ES-I3 (cell line): ENCODE results near the gene WDR74.

Source experiments
- H3K36me3 ChIP-seq: 2 replicates; pipeline ENCODE4 v1.6.1; 2013; ENCODE audit warnings: mild to moderate bottlenecking, low read length, control low read depth, moderate library complexity; ENCODE audit not compliant: insufficient read depth
- H3K4me1 ChIP-seq: 2 replicates; pipeline ENCODE4 v1.6.1; 2013; ENCODE audit warnings: mild to moderate bottlenecking, control low read depth, low read length; ENCODE audit not compliant: insufficient read depth
- H3K9ac ChIP-seq: 2 replicates; pipeline ENCODE4 v1.6.1; 2013; ENCODE audit warnings: low read depth, mild to moderate bottlenecking, low read length, moderate library complexity
- H3K9me3 ChIP-seq: 2 replicates; pipeline ENCODE4 v1.6.1; 2013; ENCODE audit warnings: mild to moderate bottlenecking, low read length, moderate library complexity; ENCODE audit not compliant: control insufficient read depth, insufficient read depth

The WDR74 gene

DNA sequence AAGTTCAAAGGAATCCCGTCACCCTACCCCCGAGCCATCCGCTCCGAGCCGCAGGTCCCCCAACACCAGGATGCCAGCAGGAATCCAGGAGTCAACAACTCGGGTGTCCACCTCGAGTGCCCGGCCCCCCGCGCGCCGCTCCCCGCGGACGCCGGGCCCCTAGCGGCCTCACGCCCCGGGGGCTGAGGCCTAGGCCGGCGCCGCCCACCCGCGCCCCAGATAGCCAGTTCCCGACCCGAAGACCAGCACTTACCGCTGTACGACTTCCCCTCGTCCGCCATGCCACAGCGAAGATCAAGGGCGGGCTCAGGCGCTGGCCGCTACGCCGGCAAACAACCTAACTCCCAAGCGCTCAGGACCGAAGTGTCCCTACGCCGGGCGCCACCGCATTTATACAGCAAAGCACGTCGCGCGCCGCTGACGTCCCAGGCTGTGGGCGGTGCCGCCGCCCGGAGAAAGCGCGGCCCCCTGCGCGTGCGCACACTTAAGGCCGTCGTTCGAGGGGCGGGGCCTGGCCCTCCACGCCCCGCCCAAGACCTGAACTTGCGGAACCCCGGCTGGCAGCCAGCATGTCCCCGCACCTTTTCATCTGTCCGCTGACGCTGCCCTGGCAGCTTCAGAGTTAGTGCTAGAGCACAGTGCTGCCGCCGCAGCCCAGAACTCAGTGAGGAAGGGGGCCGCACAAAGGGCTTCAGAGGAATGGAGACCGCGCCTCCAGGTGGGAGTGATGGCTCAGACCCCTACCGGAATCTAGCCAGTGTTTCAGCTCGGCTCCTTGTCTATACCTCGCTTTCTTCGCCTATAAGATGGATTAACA, 34.1 kb downstream of the WDR74 start, which contains the start of gene NXF1:
Gene NXF1 (minus strand): TSS at position 365 of the 817 bp plus-strand sequence. CDS start 84 bp downstream, at position 281.
- Histone ChIP-seq H3K9ac (peak within 1 kb of the TSS; percentile 90), H3K36me3 (peaks cover 13% of the 10 kb centered on the region), H3K9me3 (no peaks in the 10 kb centered on the region), H3K4me1 (peaks cover 16% of the 10 kb centered on the region; the same call in 1 of the 2 replicates)

- Histone ChIP-seq H3K9me3 (no peaks in the 10 kb centered on the region), H3K4me1 (peaks cover 16% of the 10 kb centered on the region; the same call in 1 of the 2 replicates), H3K9ac (peak overlapping the region; percentile 90), H3K36me3 (peaks cover 13% of the 10 kb centered on the region)
Measured at GRCh38 chr11:62804310-62805075, 34.9 kb downstream of the WDR74 start.

DNA sequence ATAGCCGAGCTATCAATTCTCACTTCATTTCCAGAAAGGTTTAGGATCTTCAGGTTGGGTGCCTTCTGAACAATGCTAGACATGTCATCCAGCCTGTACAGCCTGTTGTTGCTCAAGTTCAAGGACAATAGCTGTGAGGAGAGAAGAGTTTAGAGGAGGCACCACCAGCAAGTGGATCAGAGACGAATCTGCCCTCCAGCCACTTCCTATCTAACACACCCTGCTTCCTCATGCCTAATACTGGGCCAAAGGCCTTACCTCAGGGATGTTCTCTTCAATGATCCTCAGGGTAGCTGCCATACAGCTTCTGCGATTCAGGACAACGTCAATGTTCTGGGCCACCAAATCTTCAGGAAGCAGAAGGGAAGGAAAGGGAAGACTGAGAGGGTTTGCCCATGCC, 38.3 kb downstream of the WDR74 start:
- peaks cover 7% of the 10 kb centered on the region; the same call in 1 of the 2 replicates for H3K4me1 ChIP-seq
- H3K36me3 ChIP-seq = peaks cover 26% of the 10 kb centered on the region
- no peaks in the 10 kb centered on the region for H3K9me3 ChIP-seq
- no peak overlapping the region for H3K9ac ChIP-seq

DNA sequence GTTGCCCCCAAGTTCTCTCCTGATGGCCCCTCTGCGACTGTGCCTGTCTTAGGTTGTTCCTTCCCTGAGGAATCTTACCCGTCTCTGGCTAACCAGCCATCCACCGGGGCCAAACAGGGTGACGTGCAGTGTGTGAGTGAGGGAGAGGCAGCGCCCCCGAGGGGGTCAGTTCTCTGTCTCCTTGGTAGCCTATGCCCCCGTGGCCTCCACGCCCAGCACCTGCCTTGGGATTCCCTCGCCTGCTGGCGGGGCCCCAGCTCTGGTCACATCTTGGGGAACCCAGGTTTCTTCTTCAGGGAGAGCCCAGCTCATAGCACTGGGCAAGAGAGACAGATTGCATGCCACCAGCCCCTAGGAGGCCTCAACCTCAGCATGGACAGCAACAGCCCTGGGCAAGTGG, 39.9 kb downstream of the WDR74 start:
- Histone ChIP-seq H3K36me3 (peaks cover 28% of the 10 kb centered on the region), H3K9ac (no peak overlapping the region), H3K4me1 (peaks cover 7% of the 10 kb centered on the region; the same call in 1 of the 2 replicates), H3K9me3 (no peaks in the 10 kb centered on the region)

DNA sequence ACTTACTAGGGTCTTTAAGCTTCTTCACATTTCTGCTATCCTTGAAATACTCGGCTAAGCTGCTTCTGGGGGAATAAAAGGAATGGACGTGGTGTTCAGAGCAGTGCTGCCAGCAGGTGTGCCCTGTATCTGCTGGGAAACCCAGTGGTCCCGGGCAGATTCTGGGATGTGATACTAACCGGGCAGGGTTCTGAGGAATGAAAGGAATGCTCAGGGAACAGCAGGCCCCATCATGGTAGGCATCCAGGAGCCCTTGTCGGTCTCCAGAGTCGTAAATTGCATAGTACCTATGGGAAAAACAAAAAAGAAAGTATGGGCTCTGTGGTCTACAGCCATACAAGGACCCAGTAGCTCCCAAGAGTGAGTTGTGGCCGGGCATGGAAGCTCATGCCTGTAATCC, 43.1 kb downstream of the WDR74 start:
- no peaks in the 10 kb centered on the region for H3K9me3 ChIP-seq
- H3K4me1 ChIP-seq = peaks cover 5% of the 10 kb centered on the region; the same call in 1 of the 2 replicates
- peaks cover 23% of the 10 kb centered on the region for H3K36me3 ChIP-seq
- no peak overlapping the region for H3K9ac ChIP-seq

- Histone ChIP-seq H3K4me1 (peaks cover 5% of the 10 kb centered on the region; the same call in 1 of the 2 replicates), H3K36me3 (peaks cover 13% of the 10 kb centered on the region), H3K9me3 (no peaks in the 10 kb centered on the region), H3K9ac (no peak overlapping the region)
Measured at GRCh38 chr11:62794201-62794775, 45.1 kb downstream of the WDR74 start.

DNA sequence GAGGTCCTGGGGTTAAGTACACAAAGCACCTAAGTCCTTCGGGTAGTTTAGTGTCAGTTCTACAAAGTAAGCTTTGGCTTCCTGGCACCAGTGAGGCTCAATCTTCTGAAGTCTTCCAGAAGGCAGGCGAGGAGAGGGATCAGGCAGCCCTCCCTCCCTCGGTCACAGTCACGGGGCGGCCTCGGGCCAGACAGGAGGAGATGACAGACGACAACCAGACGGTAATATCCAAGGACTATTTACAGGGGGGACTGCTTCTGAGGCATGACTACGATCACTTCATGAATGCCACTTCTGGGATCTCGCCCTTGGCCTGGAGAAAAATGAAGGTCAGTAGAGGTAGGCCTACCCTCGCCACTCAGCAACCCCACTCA, 47.2 kb downstream of the WDR74 start:
- Histone ChIP-seq H3K9ac (peak overlapping the region; percentile 98), H3K4me1 (peaks cover 5% of the 10 kb centered on the region), H3K36me3 (peaks cover 7% of the 10 kb centered on the region), H3K9me3 (no peaks in the 10 kb centered on the region)

GRCh38 chr11:62791501-62792201, 47.7 kb downstream of the WDR74 start, which contains the start of gene TMEM223:
TSS of gene TMEM223 (minus strand) at chr11:62792006. CDS start at chr11:62791994, 12 bp downstream.
- Histone ChIP-seq H3K9me3 (no peaks in the 10 kb centered on the region), H3K9ac (peak within 1 kb of the TSS; percentile 98), H3K36me3 (peaks cover 3% of the 10 kb centered on the region), H3K4me1 (peaks cover 5% of the 10 kb centered on the region)

DNA sequence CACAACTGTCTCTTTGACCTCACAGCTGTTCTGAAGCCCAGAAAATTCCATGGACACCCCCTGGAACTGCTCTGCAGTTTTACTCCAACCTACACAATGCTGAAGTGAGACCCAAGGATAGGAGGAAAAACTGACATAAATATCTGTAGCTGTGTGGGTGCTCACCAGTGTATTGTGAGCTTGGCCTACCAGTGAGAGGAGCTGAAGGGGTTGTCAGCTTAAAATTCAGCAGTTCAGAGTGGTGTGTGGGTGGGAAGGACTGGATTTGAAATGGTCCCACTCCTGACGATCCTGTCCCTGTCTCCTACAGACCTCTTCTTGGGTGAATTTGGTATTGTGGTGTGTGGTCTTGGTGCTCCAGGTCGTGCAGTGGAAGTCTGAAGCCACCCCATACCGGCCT, 49.8 kb downstream of the WDR74 start:
- H3K9ac ChIP-seq = no peak overlapping the region
- no peaks in the 10 kb centered on the region; the same call in none of the 2 replicates for H3K36me3 ChIP-seq
- no peaks in the 10 kb centered on the region for H3K9me3 ChIP-seq
- H3K4me1 ChIP-seq = peaks cover 5% of the 10 kb centered on the region

GRCh38 chr11:62788991-62789390, 50.4 kb downstream of the WDR74 start:
- Histone ChIP-seq H3K4me1 (peaks cover 5% of the 10 kb centered on the region), H3K36me3 (no peaks in the 10 kb centered on the region; the same call in none of the 2 replicates), H3K9me3 (no peaks in the 10 kb centered on the region), H3K9ac (no peak overlapping the region)

- peak within 1 kb of the TSS; percentile 91 for H3K9ac ChIP-seq
- H3K36me3 ChIP-seq = no peaks in the 10 kb centered on the region; the same call in 1 of the 2 replicates
- H3K4me1 ChIP-seq = peaks cover under 1% of the 10 kb centered on the region
Measured at GRCh38 chr11:62787005-62787759, 52.2 kb downstream of the WDR74 start, which contains the start of gene TMEM179B. TSS of gene TMEM179B (plus strand) at chr11:62787402. CDS start at chr11:62787432, 30 bp downstream.

DNA sequence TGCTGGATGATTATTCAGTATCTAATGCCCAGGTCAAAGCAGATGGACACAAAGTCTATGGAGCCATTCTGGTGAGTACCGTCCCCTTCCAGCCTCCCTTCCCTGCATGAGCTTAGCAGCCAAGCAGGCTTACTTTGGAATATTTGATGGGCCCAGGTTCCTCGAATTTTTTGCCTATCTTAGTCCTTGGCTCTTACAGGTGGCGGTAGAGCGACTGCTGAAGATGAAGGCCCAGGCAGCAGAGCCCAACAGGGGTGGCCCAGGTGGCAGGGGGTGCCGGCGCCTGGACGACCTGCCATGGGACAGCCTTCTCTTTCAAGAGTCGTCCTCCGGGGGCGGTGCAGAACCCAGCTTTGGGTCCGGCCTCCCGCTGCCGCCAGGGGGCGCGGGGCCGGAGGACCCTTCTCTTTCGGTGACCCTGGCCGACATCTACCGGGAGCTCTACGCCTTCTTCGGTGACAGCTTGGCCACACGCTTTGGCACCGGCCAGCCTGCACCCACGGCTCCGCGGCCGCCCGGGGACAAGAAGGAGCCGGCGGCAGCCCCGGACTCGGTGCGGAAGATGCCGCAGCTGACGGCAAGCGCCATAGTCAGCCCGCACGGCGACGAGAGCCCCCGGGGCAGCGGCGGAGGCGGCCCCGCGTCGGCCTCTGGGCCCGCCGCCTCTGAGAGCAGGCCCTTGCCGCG, 52.9 kb downstream of the WDR74 start:
- no peaks in the 10 kb centered on the region for H3K9me3 ChIP-seq
- peak overlapping the region; percentile 91 for H3K9ac ChIP-seq
- H3K4me1 ChIP-seq = no peaks in the 10 kb centered on the region; the same call in 1 of the 2 replicates
- no peaks in the 10 kb centered on the region; the same call in 1 of the 2 replicates for H3K36me3 ChIP-seq

More at GRCh38 chr11:62787005-62787759, 52.2 kb downstream of the WDR74 start, which contains the start of gene TMEM179B:
- no peaks in the 10 kb centered on the region for H3K9me3 ChIP-seq
